Thyroid gland (tissue), 4 donors: ENCODE data around the gene CUL9.

Experiments
- POLR2A ChIP-seq, 2 donors: fragments of 450-650 bp; IDR thresholded peaks; one replicate each; pipeline ENCODE4 v1.6.1; 2017; ENCODE audit warnings: antibody characterized with exemption in 2 of 2, mild to moderate bottlenecking in 2 of 2, moderate library complexity in 1 of 2
- TF ChIP-seq, protein P1 (sequence below), 6 experiments: fragments of 200-600 bp in 3 of 6; fragments of 450-650 bp in 3 of 6; sonication (generic) in 3 of 6; IDR thresholded peaks; one replicate each; pipeline ENCODE4 v1.5.1; 2016 to 2019; ENCODE audit warnings: antibody characterized with exemption in 6 of 6, mild to moderate bottlenecking in 2 of 6, inconsistent platforms in 1 of 6, moderate library complexity in 1 of 6

DNA sequence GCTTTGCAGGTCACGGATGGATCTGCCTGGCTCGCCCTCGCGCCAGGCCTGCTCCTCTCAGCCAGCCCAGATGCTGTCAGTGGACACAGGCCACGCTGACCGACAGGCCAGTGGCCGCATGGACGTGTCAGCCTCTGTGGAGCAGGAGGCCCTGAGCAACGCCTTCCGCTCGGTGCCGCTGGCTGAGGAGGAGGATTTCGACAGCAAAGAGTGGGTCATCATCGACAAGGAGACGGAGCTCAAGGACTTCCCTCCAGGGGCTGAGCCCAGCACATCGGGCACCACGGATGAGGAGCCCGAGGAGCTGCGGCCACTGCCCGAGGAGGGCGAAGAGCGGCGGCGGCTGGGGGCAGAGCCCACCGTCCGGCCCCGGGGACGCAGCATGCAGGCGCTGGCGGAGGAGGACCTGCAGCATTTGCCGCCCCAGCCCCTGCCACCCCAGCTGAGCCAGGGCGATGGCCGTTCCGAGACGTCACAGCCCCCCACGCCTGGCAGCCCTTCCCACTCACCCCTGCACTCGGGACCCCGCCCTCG lies 80.9 kb downstream of the CUL9 start:
- TF ChIP-seq, protein P1, sequence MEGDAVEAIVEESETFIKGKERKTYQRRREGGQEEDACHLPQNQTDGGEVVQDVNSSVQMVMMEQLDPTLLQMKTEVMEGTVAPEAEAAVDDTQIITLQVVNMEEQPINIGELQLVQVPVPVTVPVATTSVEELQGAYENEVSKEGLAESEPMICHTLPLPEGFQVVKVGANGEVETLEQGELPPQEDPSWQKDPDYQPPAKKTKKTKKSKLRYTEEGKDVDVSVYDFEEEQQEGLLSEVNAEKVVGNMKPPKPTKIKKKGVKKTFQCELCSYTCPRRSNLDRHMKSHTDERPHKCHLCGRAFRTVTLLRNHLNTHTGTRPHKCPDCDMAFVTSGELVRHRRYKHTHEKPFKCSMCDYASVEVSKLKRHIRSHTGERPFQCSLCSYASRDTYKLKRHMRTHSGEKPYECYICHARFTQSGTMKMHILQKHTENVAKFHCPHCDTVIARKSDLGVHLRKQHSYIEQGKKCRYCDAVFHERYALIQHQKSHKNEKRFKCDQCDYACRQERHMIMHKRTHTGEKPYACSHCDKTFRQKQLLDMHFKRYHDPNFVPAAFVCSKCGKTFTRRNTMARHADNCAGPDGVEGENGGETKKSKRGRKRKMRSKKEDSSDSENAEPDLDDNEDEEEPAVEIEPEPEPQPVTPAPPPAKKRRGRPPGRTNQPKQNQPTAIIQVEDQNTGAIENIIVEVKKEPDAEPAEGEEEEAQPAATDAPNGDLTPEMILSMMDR (IDR thresholded peaks at IDR 0.05), result no peak
- no peak for TF ChIP-seq POLR2A (IDR thresholded peaks at IDR 0.05)
